ENCODE measurements around the gene MYT1. TPM values are rescaled to one million over a fixed set of nuclear protein-coding genes. Genes with fewer than 3 reads are reported as not detected.

MYT1 gene
- total RNA-seq, 1 experiment from 2014 or later, result 2.0 TPM

GRCh38 chr20:64247307-64247618 is 83.0 kb downstream of the MYT1 start (continued):
- TF ChIP-seq MLX (CRISPR knock-in tag; IDR thresholded peaks at IDR 0.05) (no peak), FOXP1 (CRISPR knock-in tag; IDR thresholded peaks at IDR 0.05; ENCODE audit: borderline replicate concordance) (no peak)

- POLR2A ChIA-PET, result no interaction called here
- CTCF ChIA-PET, result interaction anchor here (0.7 to 1.0 kb wide), 2 partner anchors 96 to 105 kb away, joined by 3 to 4 read pairs; no protein-coding TSS in a partner anchor
- Mint-ChIP-seq H3K4me1 (no peaks in the 10 kb centered on the region), H3K27me3 (ENCODE audit: low read depth) (peaks cover 13% of the 10 kb centered on the region), H3K36me3 (no peaks in the 10 kb centered on the region), H3K4me3 (no peak overlapping the region), H3K27ac (no peak overlapping the region), H3K9me3 (no peaks in the 10 kb centered on the region)
- DNase-seq (ENCODE audit: low spot score), result no peak
- no peak for TF ChIP-seq ZNF138 (CRISPR knock-in tag; conservative IDR thresholded peaks at IDR 0.05)
- TF ChIP-seq JUN (CRISPR knock-in tag; IDR thresholded peaks at IDR 0.05), result no peak
- no peak for TF ChIP-seq FOXK1 (CRISPR knock-in tag; IDR thresholded peaks at IDR 0.05)
- TF ChIP-seq, protein P1, sequence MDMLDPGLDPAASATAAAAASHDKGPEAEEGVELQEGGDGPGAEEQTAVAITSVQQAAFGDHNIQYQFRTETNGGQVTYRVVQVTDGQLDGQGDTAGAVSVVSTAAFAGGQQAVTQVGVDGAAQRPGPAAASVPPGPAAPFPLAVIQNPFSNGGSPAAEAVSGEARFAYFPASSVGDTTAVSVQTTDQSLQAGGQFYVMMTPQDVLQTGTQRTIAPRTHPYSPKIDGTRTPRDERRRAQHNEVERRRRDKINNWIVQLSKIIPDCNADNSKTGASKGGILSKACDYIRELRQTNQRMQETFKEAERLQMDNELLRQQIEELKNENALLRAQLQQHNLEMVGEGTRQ (CRISPR knock-in tag; IDR thresholded peaks at IDR 0.05), result no peak
- TF ChIP-seq ZNF396 (CRISPR knock-in tag; IDR thresholded peaks at IDR 0.05; ENCODE audit: borderline replicate concordance), result no peak
- no peak for TF ChIP-seq FOXP1 (CRISPR knock-in tag; IDR thresholded peaks at IDR 0.05; ENCODE audit: borderline replicate concordance)
- TF ChIP-seq, protein P2, sequence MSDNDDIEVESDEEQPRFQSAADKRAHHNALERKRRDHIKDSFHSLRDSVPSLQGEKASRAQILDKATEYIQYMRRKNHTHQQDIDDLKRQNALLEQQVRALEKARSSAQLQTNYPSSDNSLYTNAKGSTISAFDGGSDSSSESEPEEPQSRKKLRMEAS (CRISPR knock-in tag; IDR thresholded peaks at IDR 0.05), result no peak
- no peak for TF ChIP-seq ZSCAN18 (CRISPR knock-in tag; IDR thresholded peaks at IDR 0.05)
- TF ChIP-seq TCF7 (CRISPR knock-in tag; IDR thresholded peaks at IDR 0.05; ENCODE audit: low read depth), result no peak
- no peak for TF ChIP-seq NR2C2 (CRISPR knock-in tag; IDR thresholded peaks at IDR 0.05)
- TF ChIP-seq CBFB (CRISPR knock-in tag; IDR thresholded peaks at IDR 0.05; ENCODE audit: low read depth), result no peak
- TF ChIP-seq ZNF512 (CRISPR knock-in tag; IDR thresholded peaks at IDR 0.05; ENCODE audit: borderline replicate concordance), result no peak
- TF ChIP-seq, protein P3, sequence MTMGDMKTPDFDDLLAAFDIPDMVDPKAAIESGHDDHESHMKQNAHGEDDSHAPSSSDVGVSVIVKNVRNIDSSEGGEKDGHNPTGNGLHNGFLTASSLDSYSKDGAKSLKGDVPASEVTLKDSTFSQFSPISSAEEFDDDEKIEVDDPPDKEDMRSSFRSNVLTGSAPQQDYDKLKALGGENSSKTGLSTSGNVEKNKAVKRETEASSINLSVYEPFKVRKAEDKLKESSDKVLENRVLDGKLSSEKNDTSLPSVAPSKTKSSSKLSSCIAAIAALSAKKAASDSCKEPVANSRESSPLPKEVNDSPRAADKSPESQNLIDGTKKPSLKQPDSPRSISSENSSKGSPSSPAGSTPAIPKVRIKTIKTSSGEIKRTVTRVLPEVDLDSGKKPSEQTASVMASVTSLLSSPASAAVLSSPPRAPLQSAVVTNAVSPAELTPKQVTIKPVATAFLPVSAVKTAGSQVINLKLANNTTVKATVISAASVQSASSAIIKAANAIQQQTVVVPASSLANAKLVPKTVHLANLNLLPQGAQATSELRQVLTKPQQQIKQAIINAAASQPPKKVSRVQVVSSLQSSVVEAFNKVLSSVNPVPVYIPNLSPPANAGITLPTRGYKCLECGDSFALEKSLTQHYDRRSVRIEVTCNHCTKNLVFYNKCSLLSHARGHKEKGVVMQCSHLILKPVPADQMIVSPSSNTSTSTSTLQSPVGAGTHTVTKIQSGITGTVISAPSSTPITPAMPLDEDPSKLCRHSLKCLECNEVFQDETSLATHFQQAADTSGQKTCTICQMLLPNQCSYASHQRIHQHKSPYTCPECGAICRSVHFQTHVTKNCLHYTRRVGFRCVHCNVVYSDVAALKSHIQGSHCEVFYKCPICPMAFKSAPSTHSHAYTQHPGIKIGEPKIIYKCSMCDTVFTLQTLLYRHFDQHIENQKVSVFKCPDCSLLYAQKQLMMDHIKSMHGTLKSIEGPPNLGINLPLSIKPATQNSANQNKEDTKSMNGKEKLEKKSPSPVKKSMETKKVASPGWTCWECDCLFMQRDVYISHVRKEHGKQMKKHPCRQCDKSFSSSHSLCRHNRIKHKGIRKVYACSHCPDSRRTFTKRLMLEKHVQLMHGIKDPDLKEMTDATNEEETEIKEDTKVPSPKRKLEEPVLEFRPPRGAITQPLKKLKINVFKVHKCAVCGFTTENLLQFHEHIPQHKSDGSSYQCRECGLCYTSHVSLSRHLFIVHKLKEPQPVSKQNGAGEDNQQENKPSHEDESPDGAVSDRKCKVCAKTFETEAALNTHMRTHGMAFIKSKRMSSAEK (CRISPR knock-in tag; IDR thresholded peaks at IDR 0.05; ENCODE audit: borderline replicate concordance), result no peak
- no peak for ATAC-seq
Observed at GRCh38 chr20:64247970-64248841, 84.0 kb downstream of the MYT1 start.
